Activated T-cell treated with anti-CD3 and anti-CD28 coated beads, Interleukin-2, amount 50 U/mL, for 1 hour (primary cell): ENCODE results near the gene GPR152.

Source experiments
- DNase-seq: peaks from one replicate; pipeline ENCODE4 v3.0.0-alpha.2; 2020

Gene GPR152

DNA sequence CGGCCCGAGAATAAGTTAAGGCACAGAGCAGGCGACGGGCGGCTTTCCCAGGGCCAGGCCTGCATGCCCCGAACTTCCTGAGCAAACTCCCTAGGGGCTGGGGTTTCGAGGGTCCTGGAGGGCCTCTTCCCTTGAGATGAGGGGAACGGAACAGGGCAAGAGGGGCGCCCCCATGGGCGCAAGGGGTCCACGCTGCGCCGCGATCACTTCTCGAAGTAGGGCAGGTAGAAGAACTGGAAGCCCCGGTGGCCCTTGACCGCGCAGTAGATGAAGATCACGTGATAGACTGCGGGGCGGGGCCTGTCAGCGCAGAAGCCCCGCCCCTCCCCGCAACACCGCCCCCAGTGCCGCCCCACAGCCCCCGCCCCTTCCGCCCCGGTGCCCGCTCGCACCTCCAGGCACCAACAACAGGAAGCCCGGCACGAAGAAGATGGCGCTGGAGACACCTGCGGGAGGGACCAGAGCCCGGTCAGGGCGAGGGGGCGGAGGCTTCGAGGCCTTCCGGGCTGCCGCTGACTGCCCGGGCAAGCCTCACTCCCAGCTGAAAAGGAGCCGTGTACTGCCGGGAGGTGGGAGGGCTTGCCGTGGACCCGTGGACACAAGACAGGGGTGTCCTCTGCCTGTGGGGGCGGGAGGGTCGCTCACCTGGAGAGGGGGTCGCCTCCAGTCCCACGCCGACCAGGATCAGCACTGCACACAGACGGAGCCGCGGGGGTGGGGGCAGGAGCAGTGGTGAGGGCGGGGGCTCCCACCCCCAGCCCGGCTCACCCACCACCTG lies 12.1 kb upstream of the GPR152 start:
- DNase-seq: peak; percentile 88

GRCh38 chr11:67463680-67464410 lies 11.3 kb upstream of the GPR152 start:
- no peak for DNase-seq

DNA sequence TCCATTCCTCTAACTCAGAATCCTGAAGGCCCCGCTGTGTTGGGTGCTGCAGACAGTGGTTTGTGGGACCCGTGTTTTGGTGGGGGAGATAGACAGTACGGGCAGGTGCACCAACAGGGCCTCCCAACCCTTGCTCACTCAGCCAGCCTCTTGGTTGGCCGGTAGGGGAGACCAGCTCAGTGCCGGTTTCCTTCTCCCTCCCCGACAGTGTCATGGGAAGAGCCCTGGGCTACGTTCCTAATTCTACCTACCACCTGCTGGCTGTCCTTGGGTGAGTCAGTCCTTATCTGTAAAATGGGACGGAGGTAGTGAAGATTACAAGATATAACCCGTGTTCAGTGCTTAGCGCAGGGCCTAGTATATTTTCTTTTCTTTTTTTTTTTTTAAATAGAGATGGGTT lies 10.7 kb upstream of the GPR152 start:
- no peak for DNase-seq

GRCh38 chr11:67458266-67458665 lies 5.7 kb upstream of the GPR152 start:
- DNase-seq: no peak

DNA sequence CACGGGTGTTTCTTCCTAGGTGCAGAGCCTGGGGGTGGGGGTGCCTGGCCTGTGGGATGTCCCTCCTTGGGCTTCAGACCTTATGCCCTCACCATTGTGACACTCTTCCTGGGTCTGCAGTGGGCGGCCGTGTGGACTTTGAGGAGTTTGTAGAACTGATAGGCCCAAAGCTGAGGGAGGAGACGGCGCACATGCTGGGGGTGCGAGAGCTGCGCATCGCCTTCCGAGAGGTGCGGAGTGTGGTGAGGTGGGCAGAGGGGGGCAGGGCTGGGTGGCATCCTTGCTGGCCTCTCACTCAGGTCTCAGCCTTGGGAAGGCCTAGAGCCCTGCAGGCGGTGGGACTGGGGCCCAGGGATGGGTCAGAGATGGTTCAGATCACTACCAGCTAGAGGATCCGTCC lies 4.9 kb upstream of the GPR152 start:
- DNase-seq: no peak

GRCh38 chr11:67456068-67456705 lies 3.7 kb upstream of the GPR152 start:
- no peak for DNase-seq

DNA sequence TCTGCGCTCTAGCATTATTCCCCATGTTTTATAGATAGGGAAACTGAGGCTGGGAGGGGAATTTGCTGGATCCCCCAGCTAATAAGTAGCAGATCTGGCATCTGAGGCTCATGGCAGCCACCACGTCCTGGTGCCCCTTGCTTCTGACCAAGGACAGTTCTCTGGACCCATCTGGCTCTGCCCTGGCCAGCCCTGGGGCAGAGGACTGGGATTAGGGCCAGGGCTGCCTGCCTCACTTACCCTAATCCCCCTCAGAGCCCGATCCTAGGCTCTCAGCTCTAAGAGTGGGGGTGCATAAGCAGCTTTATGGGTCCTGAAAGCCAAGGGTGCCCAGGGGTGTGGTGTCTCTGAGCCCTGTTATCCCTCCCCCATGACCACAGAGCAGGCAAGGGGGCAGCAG lies 2.5 kb upstream of the GPR152 start, which contains the start of gene CABP4:
Gene CABP4, plus strand, starts transcription at position 301 of the 400 bp plus-strand sequence. Its CDS starts 70 bp downstream, at position 371.
- DNase-seq: no peak

GRCh38 chr11:67453816-67454732 lies 1.5 kb upstream of the GPR152 start:
- DNase-seq: no peak

DNA sequence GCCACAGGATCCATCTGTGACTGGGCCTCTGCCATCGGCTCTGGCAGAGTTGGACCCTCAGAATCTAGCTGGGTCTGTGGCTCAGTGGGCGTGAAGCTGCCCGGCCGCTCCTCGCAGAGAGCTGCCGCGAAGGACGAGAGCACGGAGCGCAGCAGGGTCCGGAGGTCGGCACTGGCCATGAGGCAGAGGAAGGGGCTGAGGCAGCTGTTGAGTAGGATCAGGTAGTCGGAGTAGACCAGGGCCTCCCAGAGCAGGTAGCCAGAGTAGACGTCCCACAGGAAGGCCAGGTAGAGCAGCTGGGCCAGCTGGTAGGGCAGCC lies 912 bp downstream of the GPR152 start:
- no peak for DNase-seq

GRCh38 chr11:67450796-67451657 lies 1.5 kb downstream of the GPR152 start:
- no peak for DNase-seq

GRCh38 chr11:67449116-67449844 lies 3.2 kb downstream of the GPR152 start:
- no peak for DNase-seq

GRCh38 chr11:67448220-67448609 lies 4.3 kb downstream of the GPR152 start:
- no peak for DNase-seq

GRCh38 chr11:67445515-67445914 lies 7.0 kb downstream of the GPR152 start:
- no peak for DNase-seq

GRCh38 chr11:67442504-67443404 lies 9.8 kb downstream of the GPR152 start:
- DNase-seq: no peak

DNA sequence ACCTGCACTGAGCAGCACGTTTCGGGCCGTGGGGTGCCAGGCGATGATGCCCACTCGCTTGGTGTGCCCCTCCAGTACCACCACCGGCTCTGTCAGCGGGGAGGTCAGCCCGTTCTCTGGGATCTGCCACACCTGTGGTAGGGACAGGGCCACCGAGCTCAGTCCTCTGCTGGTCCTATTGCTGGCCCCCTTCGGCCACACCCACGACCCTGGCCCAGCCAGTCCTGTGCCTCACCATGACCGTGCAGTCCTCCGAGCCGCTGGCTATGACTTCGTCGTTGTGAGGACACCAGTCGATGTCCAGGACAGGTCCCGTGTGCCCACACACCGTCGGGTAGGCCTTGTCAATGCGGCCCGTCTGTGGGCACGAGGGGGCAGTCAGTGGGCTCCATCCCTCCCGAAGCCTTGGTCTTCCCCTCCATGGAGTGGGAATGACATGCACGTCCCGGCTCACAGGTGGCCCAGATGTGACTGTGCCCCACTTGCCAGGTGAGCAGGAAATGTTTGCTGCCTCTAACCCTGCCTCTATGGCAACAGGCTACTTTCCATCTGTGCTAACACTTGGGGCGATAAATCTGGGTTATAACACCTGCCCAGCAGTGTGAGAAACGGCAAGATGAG lies 10.7 kb downstream of the GPR152 start:
- peak; percentile 46 for DNase-seq

- DNase-seq: no peak
These were observed 11.4 kb downstream of the GPR152 start for GRCh38 chr11:67441098-67441563.

GRCh38 chr11:67440229-67441097 lies 12.1 kb downstream of the GPR152 start:
- no peak for DNase-seq
